Neural cell (in vitro differentiated cells): ENCODE measurements around the gene KCNJ10.

Source experiments
- CTCF ChIP-seq: fragments of 450-650 bp; IDR thresholded peaks from 2 replicates; pipeline ENCODE4 v1.5.1; 2014; ENCODE audit warnings: antibody characterized with exemption, mild to moderate bottlenecking, moderate library complexity; ENCODE audit not compliant: poor library complexity, severe bottlenecking
- EP300 ChIP-seq: fragments of 450-650 bp; conservative IDR thresholded peaks from 2 replicates; pipeline ENCODE4 v1.6.1; 2014; ENCODE audit warnings: antibody characterized with exemption, mild to moderate bottlenecking, moderate library complexity; ENCODE audit not compliant: poor library complexity, severe bottlenecking
- EZH2 ChIP-seq: fragments of 200-600, 300-800 bp; shearing (Covaris generic), sonication (generic); IDR thresholded peaks from 2 replicates; pipeline ENCODE4 v1.6.1; 2014; ENCODE audit warnings: antibody characterized with exemption, low read length, borderline replicate concordance, mild to moderate bottlenecking; ENCODE audit not compliant: insufficient read depth, poor library complexity, severe bottlenecking
- MXI1 ChIP-seq: fragments of 450-650 bp; conservative IDR thresholded peaks from 2 replicates; pipeline ENCODE4 v1.6.1; 2014; ENCODE audit warnings: antibody characterized with exemption, mild to moderate bottlenecking; ENCODE audit not compliant: poor library complexity, severe bottlenecking
- POLR2AphosphoS5 ChIP-seq: IDR thresholded peaks from 2 replicates; pipeline ENCODE4 v1.6.1; 2012
- RAD21 ChIP-seq: fragments of 450-650 bp; conservative IDR thresholded peaks from 2 replicates; pipeline ENCODE4 v1.6.1; 2014; ENCODE audit warnings: antibody characterized with exemption, mild to moderate bottlenecking, moderate library complexity
- SMC3 ChIP-seq: fragments of 450-650 bp; conservative IDR thresholded peaks from 2 replicates; pipeline ENCODE4 v1.6.1; 2014; ENCODE audit warnings: antibody characterized with exemption, mild to moderate bottlenecking, moderate library complexity; ENCODE audit not compliant: poor library complexity
- TAF1 ChIP-seq: IDR thresholded peaks from 2 replicates; pipeline ENCODE4 v1.6.1; 2012; ENCODE audit warnings: low read depth
- TF ChIP-seq, protein P1 (sequence below): IDR thresholded peaks from 2 replicates; pipeline ENCODE4 v1.6.1; 2012; ENCODE audit warnings: borderline replicate concordance

GRCh38 chr1:160109686-160110085 lies 39.7 kb upstream of the KCNJ10 start:
- TF ChIP-seq CTCF: no peak
- TF ChIP-seq EP300: no peak
- no peak for TF ChIP-seq POLR2AphosphoS5
- no peak for TF ChIP-seq EZH2
- no peak for TF ChIP-seq TAF1
- no peak for TF ChIP-seq SMC3
- no peak for TF ChIP-seq RAD21
- TF ChIP-seq, protein P1, sequence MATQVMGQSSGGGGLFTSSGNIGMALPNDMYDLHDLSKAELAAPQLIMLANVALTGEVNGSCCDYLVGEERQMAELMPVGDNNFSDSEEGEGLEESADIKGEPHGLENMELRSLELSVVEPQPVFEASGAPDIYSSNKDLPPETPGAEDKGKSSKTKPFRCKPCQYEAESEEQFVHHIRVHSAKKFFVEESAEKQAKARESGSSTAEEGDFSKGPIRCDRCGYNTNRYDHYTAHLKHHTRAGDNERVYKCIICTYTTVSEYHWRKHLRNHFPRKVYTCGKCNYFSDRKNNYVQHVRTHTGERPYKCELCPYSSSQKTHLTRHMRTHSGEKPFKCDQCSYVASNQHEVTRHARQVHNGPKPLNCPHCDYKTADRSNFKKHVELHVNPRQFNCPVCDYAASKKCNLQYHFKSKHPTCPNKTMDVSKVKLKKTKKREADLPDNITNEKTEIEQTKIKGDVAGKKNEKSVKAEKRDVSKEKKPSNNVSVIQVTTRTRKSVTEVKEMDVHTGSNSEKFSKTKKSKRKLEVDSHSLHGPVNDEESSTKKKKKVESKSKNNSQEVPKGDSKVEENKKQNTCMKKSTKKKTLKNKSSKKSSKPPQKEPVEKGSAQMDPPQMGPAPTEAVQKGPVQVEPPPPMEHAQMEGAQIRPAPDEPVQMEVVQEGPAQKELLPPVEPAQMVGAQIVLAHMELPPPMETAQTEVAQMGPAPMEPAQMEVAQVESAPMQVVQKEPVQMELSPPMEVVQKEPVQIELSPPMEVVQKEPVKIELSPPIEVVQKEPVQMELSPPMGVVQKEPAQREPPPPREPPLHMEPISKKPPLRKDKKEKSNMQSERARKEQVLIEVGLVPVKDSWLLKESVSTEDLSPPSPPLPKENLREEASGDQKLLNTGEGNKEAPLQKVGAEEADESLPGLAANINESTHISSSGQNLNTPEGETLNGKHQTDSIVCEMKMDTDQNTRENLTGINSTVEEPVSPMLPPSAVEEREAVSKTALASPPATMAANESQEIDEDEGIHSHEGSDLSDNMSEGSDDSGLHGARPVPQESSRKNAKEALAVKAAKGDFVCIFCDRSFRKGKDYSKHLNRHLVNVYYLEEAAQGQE: no peak
- TF ChIP-seq MXI1: no peak
